Stimulated activated CD4-positive, alpha-beta T cell treated with anti-CD3 and anti-CD28 coated beads, Interleukin-12 subunit alpha, Interleukin-12 subunit beta, amount 100 ng/mL, for 48 hours (primary cell): ENCODE data around the gene ZFHX3.
"Not testable (repeated sequence)": the region's sequence is repeated elsewhere in the genome, so short reads cannot be mapped to it uniquely, and the experiment has no call there.

Source experiments
- DNase-seq, 3 donors: peaks; one replicate each; pipeline ENCODE4 v3.0.0-alpha.2; 2020; ENCODE audit warnings: low read depth in 2 of 3, low spot score in 1 of 3

The ZFHX3 gene

GRCh38 chr16:73047536-73048291, at the start of gene ZFHX3:
Gene ZFHX3 (minus strand): TSS chr16:73048128. CDS start chr16:72960145, 87,983 bp downstream.
- no peak for DNase-seq

GRCh38 chr16:73096510-73096909, 48.6 kb upstream of the ZFHX3 start:
- no peak for DNase-seq

- no peak for DNase-seq
Observed at GRCh38 chr16:73095885-73096421, 48.0 kb upstream of the ZFHX3 start.

GRCh38 chr16:73095142-73095820, 47.4 kb upstream of the ZFHX3 start:
- no peak for DNase-seq

- no peak for DNase-seq
Observed at GRCh38 chr16:73094371-73094770, 46.4 kb upstream of the ZFHX3 start.

GRCh38 chr16:73093146-73094144, 45.5 kb upstream of the ZFHX3 start:
- no peak for DNase-seq

- DNase-seq: no peak
Observed at GRCh38 chr16:73092236-73092781, 44.4 kb upstream of the ZFHX3 start.

GRCh38 chr16:73091174-73091573, 43.2 kb upstream of the ZFHX3 start:
- no peak for DNase-seq

GRCh38 chr16:73089420-73089819, 41.5 kb upstream of the ZFHX3 start:
- DNase-seq: no peak

- DNase-seq: no peak
Observed at GRCh38 chr16:73086108-73086507, 38.2 kb upstream of the ZFHX3 start.

- DNase-seq: no peak
Observed at GRCh38 chr16:73083271-73083670, 35.3 kb upstream of the ZFHX3 start.

GRCh38 chr16:73082634-73083051, 34.7 kb upstream of the ZFHX3 start:
- not testable (repeated sequence) for DNase-seq

- DNase-seq: no peak
Observed at GRCh38 chr16:73080931-73081330, 33.0 kb upstream of the ZFHX3 start.

GRCh38 chr16:73076324-73076810, 28.4 kb upstream of the ZFHX3 start:
- DNase-seq: no peak

GRCh38 chr16:73074382-73074781, 26.5 kb upstream of the ZFHX3 start:
- DNase-seq: no peak

GRCh38 chr16:73072051-73072450, 24.1 kb upstream of the ZFHX3 start:
- not testable (repeated sequence) for DNase-seq

- no peak for DNase-seq
Observed at GRCh38 chr16:73071131-73071940, 23.4 kb upstream of the ZFHX3 start.

- no peak for DNase-seq
Observed at GRCh38 chr16:73069581-73070262, 21.8 kb upstream of the ZFHX3 start.
